ENCODE results near the gene SLC30A4.

The SLC30A4 gene, protein sequence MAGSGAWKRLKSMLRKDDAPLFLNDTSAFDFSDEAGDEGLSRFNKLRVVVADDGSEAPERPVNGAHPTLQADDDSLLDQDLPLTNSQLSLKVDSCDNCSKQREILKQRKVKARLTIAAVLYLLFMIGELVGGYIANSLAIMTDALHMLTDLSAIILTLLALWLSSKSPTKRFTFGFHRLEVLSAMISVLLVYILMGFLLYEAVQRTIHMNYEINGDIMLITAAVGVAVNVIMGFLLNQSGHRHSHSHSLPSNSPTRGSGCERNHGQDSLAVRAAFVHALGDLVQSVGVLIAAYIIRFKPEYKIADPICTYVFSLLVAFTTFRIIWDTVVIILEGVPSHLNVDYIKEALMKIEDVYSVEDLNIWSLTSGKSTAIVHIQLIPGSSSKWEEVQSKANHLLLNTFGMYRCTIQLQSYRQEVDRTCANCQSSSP

GRCh38 chr15:45522328-45523165, at the start of gene SLC30A4:
Gene SLC30A4 (minus strand): TSS chr15:45522755. CDS start chr15:45522354, 401 bp downstream.
- Mint-ChIP-seq H3K4me3 (peak within 1 kb of the TSS; percentile 91 to 96 (median 96)), H3K27ac (peak within 1 kb of the TSS; percentile 95 to 99 (median 98)), H3K27me3 (ENCODE audit: low read depth) (no peaks in the 10 kb centered on the region), H3K36me3 (ENCODE audit: low read depth) (peaks cover 11% of the 10 kb centered on the region), H3K4me1 (peaks cover 24% of the 10 kb centered on the region), H3K9me3 (no peaks in the 10 kb centered on the region)
- peak; percentile 50 to 60 (median 51) for TF ChIP-seq CTCF (IDR thresholded peaks at IDR 0.05; ENCODE audit: unreplicated experiment in 3 of 3)

DNA sequence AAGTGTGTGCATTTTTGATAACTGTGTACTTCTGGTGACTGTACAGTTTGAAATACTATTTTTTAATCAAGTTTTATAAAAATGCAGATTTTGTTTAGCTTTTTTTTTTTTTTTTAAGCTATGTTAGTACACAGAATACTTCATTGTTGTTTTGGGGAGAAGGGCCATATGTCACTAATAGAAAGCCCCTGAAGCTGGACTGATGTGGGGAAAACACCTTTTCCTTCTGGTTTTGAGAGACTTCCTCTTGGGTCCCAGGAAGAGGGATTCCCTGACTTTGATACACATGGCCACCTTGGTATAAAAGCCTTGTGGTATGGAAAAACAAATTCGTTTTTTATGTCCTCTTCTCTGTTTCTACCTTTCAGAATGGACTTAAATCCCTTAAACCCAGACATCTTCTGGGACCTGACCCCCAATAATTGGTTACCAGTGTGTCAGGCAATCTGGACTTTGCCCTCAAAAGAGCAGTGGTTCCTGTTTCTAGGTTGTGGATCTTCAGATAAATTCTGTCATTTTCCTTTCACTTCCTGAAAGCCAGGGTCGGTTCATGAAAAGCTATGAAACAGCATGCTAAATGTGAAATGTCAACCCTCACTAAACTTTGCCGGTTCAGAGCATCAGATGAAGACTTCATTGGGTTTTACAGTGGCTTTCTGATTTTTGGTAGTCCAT, 33.5 kb upstream of the SLC30A4 start:
- no peak overlapping the region for H3K27ac Mint-ChIP-seq
- H3K4me3 Mint-ChIP-seq = no peak overlapping the region
- no peak for TF ChIP-seq CTCF (IDR thresholded peaks at IDR 0.05; ENCODE audit: unreplicated experiment in 3 of 3)
- no peaks in the 10 kb centered on the region for H3K9me3 Mint-ChIP-seq
- no peaks in the 10 kb centered on the region for H3K36me3 Mint-ChIP-seq (ENCODE audit: low read depth)
- no peaks in the 10 kb centered on the region for H3K4me1 Mint-ChIP-seq
- H3K27me3 Mint-ChIP-seq (ENCODE audit: low read depth) = peaks cover 9% of the 10 kb centered on the region

DNA sequence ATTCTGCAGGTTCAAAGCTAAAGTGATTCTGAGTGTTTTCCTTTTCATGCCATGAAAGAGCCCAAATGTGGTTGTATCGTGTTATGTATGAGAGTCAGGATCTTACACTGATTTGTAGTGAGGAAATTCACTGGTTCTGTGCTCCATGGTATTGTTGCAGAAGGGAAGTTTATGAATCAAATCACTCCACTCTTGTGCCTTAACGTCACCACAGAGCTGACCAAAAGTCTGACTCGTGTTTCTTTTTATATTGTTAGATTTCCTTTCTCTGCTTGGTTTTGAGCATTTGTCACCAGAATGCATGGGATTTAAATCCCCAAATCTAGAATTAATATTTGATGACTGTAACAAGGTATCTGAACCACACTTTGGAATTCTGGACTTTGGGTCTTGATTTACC, 29.1 kb upstream of the SLC30A4 start:
- H3K9me3 Mint-ChIP-seq = no peaks in the 10 kb centered on the region
- no peaks in the 10 kb centered on the region for H3K36me3 Mint-ChIP-seq (ENCODE audit: low read depth)
- H3K27ac Mint-ChIP-seq = no peak overlapping the region
- H3K4me1 Mint-ChIP-seq = no peaks in the 10 kb centered on the region
- H3K4me3 Mint-ChIP-seq = no peak overlapping the region
- peaks cover 4% of the 10 kb centered on the region for H3K27me3 Mint-ChIP-seq (ENCODE audit: low read depth)
- no peak for TF ChIP-seq CTCF (IDR thresholded peaks at IDR 0.05; ENCODE audit: unreplicated experiment in 3 of 3)

DNA sequence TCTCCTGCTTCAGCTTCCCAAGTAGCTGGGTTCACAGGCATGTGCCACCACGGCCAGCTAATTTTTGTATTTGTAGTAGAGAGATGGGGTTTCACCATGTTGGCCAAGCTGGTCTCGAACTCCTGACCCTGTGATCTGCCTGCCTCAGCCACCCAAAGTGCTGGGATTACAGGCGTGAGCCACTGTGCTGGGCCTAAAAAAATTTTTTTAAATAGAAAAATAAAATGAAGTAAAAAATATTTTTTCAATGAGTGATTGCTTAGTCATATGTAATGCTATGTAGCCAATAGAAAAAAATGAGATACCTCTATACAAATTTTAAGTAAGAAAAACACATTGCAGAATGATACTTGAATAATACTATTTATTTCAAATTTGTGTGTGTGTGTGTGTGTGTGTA, 27.9 kb upstream of the SLC30A4 start:
- no peaks in the 10 kb centered on the region for H3K9me3 Mint-ChIP-seq
- no peak for TF ChIP-seq CTCF (IDR thresholded peaks at IDR 0.05; ENCODE audit: unreplicated experiment in 3 of 3)
- no peaks in the 10 kb centered on the region for H3K36me3 Mint-ChIP-seq (ENCODE audit: low read depth)
- H3K27ac Mint-ChIP-seq = no peak overlapping the region
- H3K27me3 Mint-ChIP-seq (ENCODE audit: low read depth) = no peaks in the 10 kb centered on the region
- no peak overlapping the region for H3K4me3 Mint-ChIP-seq
- no peaks in the 10 kb centered on the region for H3K4me1 Mint-ChIP-seq

DNA sequence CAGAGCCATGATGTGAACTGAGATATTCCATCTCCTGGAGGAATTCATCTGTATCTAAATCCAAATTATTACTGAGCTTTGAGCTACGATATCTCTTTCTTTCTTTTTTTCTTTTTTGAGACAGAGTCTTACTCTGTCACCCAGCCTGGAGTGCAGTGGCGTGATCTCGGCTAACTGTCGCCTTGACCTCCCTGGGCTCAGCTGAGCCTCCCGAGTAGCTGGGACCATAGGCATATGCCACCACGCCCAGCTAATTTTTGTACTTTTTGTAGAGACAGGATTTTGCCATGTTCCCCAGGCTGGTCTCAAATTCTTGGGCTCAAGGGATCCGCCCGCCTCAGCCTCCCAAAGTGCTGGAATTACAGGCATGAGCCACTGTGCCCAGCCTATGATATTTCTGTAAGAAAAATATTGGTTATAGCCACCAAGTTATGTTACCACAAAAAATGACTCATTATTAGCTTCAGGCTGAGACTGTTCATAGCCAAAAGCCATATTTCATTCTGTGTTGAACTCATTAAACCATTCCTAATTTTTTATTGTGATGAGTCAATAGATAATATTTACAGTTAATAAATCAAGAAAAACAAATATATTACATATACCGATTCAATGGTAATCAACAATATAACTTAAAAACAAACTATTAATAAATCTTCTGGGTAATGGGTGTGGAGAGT, 27.1 kb upstream of the SLC30A4 start:
- Mint-ChIP-seq H3K27me3 (ENCODE audit: low read depth) (no peaks in the 10 kb centered on the region), H3K36me3 (ENCODE audit: low read depth) (no peaks in the 10 kb centered on the region), H3K27ac (no peak overlapping the region), H3K4me1 (no peaks in the 10 kb centered on the region), H3K4me3 (no peak overlapping the region), H3K9me3 (no peaks in the 10 kb centered on the region)
- TF ChIP-seq CTCF (IDR thresholded peaks at IDR 0.05; ENCODE audit: unreplicated experiment in 3 of 3) = no peak
